Erythroblast (primary cell): ENCODE results near the gene ICAM3.
"Not testable (repeated sequence)": the region's sequence is repeated elsewhere in the genome, so short reads cannot be mapped to it uniquely, and the experiment has no call there.

Experiments used
- DNase-seq, 2 experiments: peaks; one replicate each; lab custom pipeline; 2025; lab: John Stamatoyannopoulos, UW
- GATA1 ChIP-seq: IDR thresholded peaks from 2 replicates; pipeline ENCODE4 v1.6.1; 2011; ENCODE audit warnings: low read depth, mild to moderate bottlenecking, control low read depth, low read length, moderate library complexity
- POLR2A ChIP-seq: IDR thresholded peaks from 2 replicates; pipeline ENCODE4 v1.6.1; 2011; ENCODE audit warnings: mild to moderate bottlenecking, low read length

ICAM3 gene

GRCh38 chr19:10363789-10364281 is 24.4 kb upstream of the ICAM3 start:
- TF ChIP-seq POLR2A (no peak), GATA1 (no peak)
- DNase-seq: no peak

GRCh38 chr19:10362259-10362658 is 22.8 kb upstream of the ICAM3 start:
- no peak for DNase-seq
- TF ChIP-seq GATA1: no peak
- no peak for TF ChIP-seq POLR2A

DNA sequence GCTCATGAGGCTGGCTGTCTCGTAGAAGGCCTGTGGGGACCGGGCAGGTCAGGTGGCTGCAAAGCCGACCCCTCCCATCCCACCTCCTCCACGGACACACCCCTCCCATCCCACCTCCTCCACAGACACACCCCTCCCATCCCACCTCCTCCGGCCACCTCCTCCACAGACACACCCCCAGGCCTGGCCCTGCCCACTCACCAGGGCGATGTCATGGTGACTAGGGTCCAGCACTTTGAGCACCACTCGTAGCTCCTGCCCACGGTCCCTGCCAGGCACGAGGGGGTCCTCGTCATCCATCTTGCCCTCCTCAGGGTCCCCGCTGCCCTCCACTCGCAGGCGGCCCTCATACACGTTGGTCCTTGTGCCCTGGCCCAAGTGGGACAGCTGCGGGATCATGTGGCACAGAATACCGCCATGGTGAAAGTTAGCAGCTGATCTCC is 22.2 kb upstream of the ICAM3 start:
- TF ChIP-seq GATA1 (no peak), POLR2A (no peak)
- no peak for DNase-seq

DNA sequence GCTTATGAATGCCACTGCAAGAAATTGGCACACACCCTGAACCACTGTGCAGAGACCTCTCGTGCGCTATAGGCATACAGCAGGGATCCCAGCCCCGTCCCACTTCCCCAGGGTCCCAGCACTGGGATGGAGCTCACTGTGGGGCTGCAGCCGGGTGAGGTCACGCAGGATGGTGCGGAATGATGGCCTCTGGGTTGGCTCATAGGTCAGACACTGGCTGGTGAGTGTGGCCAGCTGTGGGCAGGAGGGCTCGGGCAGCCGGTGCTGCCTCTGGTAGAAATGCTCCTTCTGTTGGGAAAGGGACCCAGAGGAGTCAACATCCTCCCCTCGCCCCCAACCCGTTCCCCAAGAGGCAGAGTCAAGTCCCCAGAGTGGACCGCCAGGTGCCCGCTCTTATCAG is 17.0 kb upstream of the ICAM3 start:
- TF ChIP-seq GATA1 (no peak), POLR2A (no peak)

GRCh38 chr19:10353793-10354391 is 14.5 kb upstream of the ICAM3 start:
- DNase-seq: peak; percentile 66 to 75
- TF ChIP-seq GATA1: no peak
- TF ChIP-seq POLR2A: no peak

More for the DNA sequence above, 17.0 kb upstream of the ICAM3 start:
- no peak for DNase-seq

GRCh38 chr19:10352764-10353671 is 13.6 kb upstream of the ICAM3 start:
- no peak for TF ChIP-seq GATA1
- no peak for TF ChIP-seq POLR2A
- DNase-seq: peak; percentile 26 to 38

- TF ChIP-seq GATA1 (no peak), POLR2A (no peak)
- no peak for DNase-seq
Measured at GRCh38 chr19:10346509-10346908, 7.1 kb upstream of the ICAM3 start.

DNA sequence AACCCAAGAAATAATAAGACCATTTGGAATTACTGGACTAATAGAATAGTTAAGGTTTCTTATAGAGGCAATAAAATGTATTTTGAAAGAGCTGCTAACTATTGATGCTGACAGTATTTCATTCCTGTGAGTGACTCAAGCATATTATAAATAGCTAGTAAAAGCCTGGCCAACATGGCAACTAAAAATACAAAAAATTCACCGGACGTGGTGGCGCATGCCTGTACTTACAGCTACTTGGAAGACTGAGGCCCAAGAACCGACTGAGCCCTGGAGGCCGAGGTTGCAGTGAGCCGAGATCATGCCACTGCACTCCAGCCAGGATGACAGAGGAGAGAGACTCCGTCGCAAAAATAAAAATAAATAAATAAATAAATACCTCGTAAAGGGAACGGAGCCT is 5.4 kb upstream of the ICAM3 start:
- TF ChIP-seq POLR2A: no peak
- TF ChIP-seq GATA1: no peak

DNA sequence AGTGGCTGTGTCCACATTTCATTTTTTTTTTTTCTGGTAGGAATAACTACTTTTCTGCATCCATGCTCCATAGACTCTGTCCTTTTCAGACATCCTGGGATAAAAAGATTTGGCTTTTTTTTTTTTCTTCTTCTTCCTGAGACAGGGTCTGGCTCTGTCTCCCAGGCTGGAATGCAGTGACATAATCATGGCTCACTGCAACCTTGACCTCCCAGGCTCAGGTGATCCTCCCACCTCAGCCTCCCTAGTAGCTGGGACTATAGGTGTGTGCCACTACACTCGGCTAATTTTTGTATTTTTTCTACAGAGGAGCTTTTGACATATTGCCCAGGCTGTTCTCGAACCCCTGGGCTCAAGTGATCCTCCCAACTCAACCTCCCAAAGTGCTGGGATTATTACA is 4.1 kb upstream of the ICAM3 start:
- TF ChIP-seq GATA1: no peak
- TF ChIP-seq POLR2A: no peak
- no peak for DNase-seq

More for the DNA sequence above, 5.4 kb upstream of the ICAM3 start:
- DNase-seq: no peak

- TF ChIP-seq GATA1 (no peak), POLR2A (no peak)
- no peak for DNase-seq
Measured at GRCh38 chr19:10339977-10340376, 553 bp upstream of the ICAM3 start.

DNA sequence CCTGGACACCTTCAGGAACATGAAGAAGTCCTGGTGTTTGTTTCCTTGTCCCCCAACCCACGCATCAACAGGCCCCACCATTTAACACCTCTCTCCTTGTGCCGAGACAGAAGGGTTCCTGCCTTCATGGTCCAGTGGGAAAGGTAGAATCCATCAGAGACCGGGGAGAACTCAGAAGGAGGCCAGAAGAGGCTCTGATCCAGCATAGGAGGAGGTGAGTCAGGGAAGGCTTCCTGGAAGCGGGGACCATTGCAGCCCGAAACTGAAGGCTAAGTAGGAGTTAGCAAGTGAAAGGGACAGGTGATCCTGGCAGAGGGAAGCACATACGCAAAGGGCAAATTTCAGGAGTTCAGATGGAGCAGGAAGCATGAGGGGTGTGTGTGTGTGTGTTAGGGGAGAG is 484 bp downstream of the ICAM3 start:
- TF ChIP-seq GATA1 (no peak), POLR2A (no peak)
- no peak for DNase-seq

DNA sequence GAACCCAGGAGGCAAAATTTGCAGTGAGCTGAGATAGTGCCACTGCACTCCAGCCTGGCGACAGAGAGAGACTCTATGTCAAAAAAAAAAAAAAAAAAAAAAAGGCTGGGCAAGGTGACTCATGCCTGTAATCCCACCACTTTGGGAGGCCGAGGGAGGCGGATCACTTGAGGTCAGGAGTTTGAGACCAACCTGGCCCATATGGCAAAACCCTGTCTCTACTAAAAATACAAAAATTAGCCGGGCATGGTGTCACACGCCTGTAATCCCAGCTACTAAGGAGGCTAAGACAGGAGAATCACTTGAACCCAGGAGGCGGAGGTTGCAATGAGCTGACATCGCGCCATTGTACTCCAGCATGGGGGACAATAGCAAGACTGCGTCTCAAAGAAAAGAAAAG is 2.7 kb downstream of the ICAM3 start:
- DNase-seq: not testable (repeated sequence)

- no peak for DNase-seq
- no peak for TF ChIP-seq POLR2A
- TF ChIP-seq GATA1: no peak
Measured at GRCh38 chr19:10335352-10335985, 4.0 kb downstream of the ICAM3 start.

DNA sequence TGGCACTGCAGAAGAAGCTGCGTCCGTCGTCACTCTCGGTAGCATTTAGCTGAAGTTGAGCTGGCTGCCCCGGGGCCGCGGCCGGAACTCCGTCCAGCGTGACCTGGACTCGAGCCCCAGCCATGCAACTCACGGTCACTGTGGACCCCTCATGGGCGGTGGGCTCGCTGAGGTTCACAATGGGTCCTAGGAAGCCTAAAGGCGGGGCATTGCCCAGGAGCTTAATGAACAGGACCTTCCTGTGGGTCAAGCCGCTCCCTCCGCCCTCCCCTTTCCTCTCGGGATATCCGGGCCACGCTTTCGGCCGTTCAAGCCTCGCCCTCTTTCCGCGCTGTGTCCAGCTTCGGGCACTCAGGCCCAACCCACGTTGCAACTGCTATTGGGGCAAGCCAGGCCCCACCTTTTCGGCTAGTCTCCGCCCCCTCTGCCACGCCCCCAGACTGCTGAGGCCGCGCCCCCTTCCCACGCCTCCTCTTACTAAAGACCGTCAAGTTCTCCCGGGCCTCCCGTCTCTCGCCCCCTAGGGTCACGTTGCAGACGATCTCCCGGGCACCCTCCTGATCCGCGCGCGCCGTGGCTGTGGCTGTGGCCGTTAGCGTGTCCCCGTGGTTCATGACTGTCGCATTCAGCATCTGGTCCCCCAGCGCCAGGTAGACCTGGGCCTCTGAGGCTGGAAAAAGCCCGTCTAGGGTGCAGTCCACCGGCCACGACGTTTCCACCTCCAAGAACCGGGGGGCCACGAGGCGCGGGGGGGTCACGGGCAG is 4.7 kb downstream of the ICAM3 start:
- TF ChIP-seq POLR2A (no peak), GATA1 (no peak)
- DNase-seq: peak; percentile 82 to 83
